Subcutaneous adipose tissue (tissue), 4 donors: ENCODE results near the gene SEMA5B. TPM values are rescaled to one million over a fixed set of nuclear protein-coding genes. Genes with fewer than 3 reads are reported as not detected.

Experiments
- CTCF ChIP-seq: fragments of 450-650 bp; IDR thresholded peaks from one replicate; pipeline ENCODE4 v1.5.1; 2016; ENCODE audit warnings: low read depth, mild to moderate bottlenecking, control low read depth, antibody characterized with exemption, moderate library complexity
- total RNA-seq, 4 donors: library from RNA; depleted of rRNA; stranded (reverse); fragments of >200 nt; gene quantifications; one replicate each; pipeline ENCODE4 v1.1.0, GENCODE V29; 2016

SEMA5B gene
- total RNA-seq: under 1 TPM in 2 of 4 donors, not detected in 2; 0.51 to 0.88 TPM

- TF ChIP-seq CTCF: no peak
Observed at GRCh38 chr3:123027292-123028232, at the start of gene SEMA5B. Gene SEMA5B, minus strand, starts transcription at chr3:123027763. Its CDS starts 66,500 bp downstream, at chr3:122961263.

- no peak for TF ChIP-seq CTCF
Observed at GRCh38 chr3:123076496-123077418, 49.2 kb upstream of the SEMA5B start.

GRCh38 chr3:123076112-123076495 lies 48.5 kb upstream of the SEMA5B start:
- TF ChIP-seq CTCF: no peak

GRCh38 chr3:123075359-123075758 lies 47.8 kb upstream of the SEMA5B start:
- no peak for TF ChIP-seq CTCF

- TF ChIP-seq CTCF: no peak
Observed at GRCh38 chr3:123072564-123072963, 45.0 kb upstream of the SEMA5B start.

- no peak for TF ChIP-seq CTCF
Observed at GRCh38 chr3:123072152-123072551, 44.6 kb upstream of the SEMA5B start.

GRCh38 chr3:123071581-123071980 lies 44.0 kb upstream of the SEMA5B start:
- no peak for TF ChIP-seq CTCF
